Fibroblast of mammary gland (primary cell): ENCODE measurements around the gene RGS19.

Source experiments
- DNase-seq: peaks from one replicate; pipeline ENCODE4 v3.0.0-alpha.2; 2010; ENCODE audit warnings: low read depth
- H3K4me3 ChIP-seq: 2 replicates; pipeline ENCODE4 v1.5.1; 2011; ENCODE audit warnings: low read depth, mild to moderate bottlenecking, low read length, moderate library complexity; ENCODE audit not compliant: control insufficient read depth
- CTCF ChIP-seq: conservative IDR thresholded peaks from 2 replicates; pipeline ENCODE4 v1.5.1; 2011; ENCODE audit warnings: low read depth, low read length, inconsistent platforms; ENCODE audit not compliant: control insufficient read depth, insufficient read depth

RGS19 gene

GRCh38 chr20:64078934-64079272 is 415 bp downstream of the RGS19 start:
- peak overlapping the region; percentile 61 for H3K4me3 ChIP-seq
- TF ChIP-seq CTCF = no peak
- DNase-seq = no peak

- H3K4me3 ChIP-seq = no peak overlapping the region
- TF ChIP-seq CTCF = no peak
- DNase-seq = no peak
Observed at GRCh38 chr20:64077876-64078551, 1.3 kb downstream of the RGS19 start.

GRCh38 chr20:64077541-64077875 is 1.8 kb downstream of the RGS19 start:
- no peak for TF ChIP-seq CTCF
- no peak overlapping the region for H3K4me3 ChIP-seq
- no peak for DNase-seq

- no peak for TF ChIP-seq CTCF
- no peak for DNase-seq
- H3K4me3 ChIP-seq = no peak overlapping the region
Observed at GRCh38 chr20:64077094-64077493, 2.2 kb downstream of the RGS19 start.

- no peak for DNase-seq
- TF ChIP-seq CTCF = no peak
- H3K4me3 ChIP-seq = no peak overlapping the region
Observed at GRCh38 chr20:64076061-64076997, 3.0 kb downstream of the RGS19 start.

- no peak for TF ChIP-seq CTCF
- no peak overlapping the region for H3K4me3 ChIP-seq
- no peak for DNase-seq
Observed at GRCh38 chr20:64075556-64075955, 3.8 kb downstream of the RGS19 start.
